Retinal pigment epithelial cell (primary cell): ENCODE results near the gene FAM193A.
"Not testable (repeated sequence)": the region's sequence is repeated elsewhere in the genome, so short reads cannot be mapped to it uniquely, and the experiment has no call there.

Experiments
- DNase-seq: peaks from one replicate; pipeline ENCODE4 v3.0.0-alpha.2; 2010; ENCODE audit warnings: low read depth
- H3K4me3 ChIP-seq: 2 replicates; pipeline ENCODE4 v1.5.1; 2011; ENCODE audit warnings: mild to moderate bottlenecking, low read length, control low read depth, moderate library complexity
- CTCF ChIP-seq: conservative IDR thresholded peaks from 2 replicates; pipeline ENCODE4 v1.5.1; 2011; ENCODE audit warnings: low read depth, low read length, control low read depth, inconsistent platforms

The FAM193A gene

GRCh38 chr4:2666722-2667247 lies 130.3 kb downstream of the FAM193A start:
- no peak overlapping the region for H3K4me3 ChIP-seq
- no peak for DNase-seq
- TF ChIP-seq CTCF: no peak

GRCh38 chr4:2667428-2667827 lies 131.0 kb downstream of the FAM193A start:
- TF ChIP-seq CTCF: no peak
- no peak for DNase-seq
- H3K4me3 ChIP-seq: no peak overlapping the region

DNA sequence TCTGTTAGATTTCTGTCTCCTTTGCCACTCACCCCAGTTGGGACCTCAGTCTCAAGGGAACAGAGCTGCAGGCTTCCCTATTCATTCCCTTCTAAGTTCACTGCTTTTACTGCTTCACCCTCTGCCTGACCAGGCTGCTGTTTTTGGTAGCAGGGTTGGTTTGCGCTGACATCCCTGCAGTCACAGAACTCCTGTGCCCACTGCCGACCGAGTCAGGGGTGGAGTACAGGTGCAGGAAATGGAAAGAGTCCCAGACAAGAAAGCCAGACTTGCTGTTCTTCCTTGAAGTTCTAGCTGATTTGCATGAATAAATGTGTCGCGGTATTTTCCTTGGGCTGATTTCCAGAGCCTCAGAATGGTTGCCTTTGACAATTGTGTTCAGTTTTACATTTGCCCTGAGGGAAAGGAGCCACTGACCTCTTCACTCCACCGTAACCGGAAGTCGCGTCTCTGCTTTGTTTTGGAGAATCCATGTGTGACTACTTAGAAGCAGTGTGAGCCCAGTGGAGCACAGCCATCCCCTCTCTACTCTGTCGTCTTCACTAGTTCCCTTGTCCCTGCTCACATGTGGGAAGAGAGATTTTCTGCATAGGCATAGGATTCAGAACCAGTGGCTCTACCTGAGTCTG lies 134.9 kb downstream of the FAM193A start:
- no peak for DNase-seq
- H3K4me3 ChIP-seq: no peak overlapping the region
- TF ChIP-seq CTCF: no peak

DNA sequence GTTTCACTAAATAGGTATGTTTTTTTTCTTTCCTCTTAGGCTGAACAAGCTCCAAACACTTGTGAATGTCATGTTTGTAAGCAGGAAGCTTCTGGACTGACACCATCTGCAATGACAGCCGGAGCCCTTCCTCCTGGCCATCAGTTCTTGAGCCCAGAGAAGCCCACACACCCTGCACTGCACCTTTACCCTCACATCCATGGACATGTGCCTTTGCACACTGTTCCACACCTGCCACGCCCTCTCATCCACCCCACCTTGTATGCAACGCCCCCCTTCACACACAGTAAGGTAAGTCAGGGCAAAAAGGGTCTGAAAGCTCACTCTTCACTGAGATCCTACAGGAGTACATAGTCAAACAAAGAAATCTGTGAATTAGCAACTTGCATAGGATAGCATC lies 135.6 kb downstream of the FAM193A start:
- DNase-seq: no peak
- no peak overlapping the region for H3K4me3 ChIP-seq
- TF ChIP-seq CTCF: no peak

DNA sequence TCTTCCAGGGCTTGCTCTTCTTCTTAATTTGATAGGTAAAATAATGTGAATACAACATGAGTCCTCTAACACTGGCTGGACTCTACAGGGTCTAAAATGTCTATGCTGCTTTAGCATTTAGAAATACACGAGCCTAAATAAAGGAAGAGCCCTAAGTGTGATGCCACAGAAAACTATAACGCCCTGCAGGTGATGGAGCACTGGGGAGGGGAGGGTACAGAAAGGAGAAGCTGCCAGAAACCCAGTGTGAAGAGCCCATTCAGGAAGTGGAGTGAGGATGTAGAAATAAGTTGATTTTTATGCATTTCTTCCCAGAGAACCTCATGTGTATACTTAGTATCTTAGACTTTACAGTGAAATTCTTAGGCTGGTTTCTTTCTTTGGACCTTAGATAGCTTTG lies 136.3 kb downstream of the FAM193A start:
- H3K4me3 ChIP-seq: no peak overlapping the region
- DNase-seq: no peak
- TF ChIP-seq CTCF: no peak

DNA sequence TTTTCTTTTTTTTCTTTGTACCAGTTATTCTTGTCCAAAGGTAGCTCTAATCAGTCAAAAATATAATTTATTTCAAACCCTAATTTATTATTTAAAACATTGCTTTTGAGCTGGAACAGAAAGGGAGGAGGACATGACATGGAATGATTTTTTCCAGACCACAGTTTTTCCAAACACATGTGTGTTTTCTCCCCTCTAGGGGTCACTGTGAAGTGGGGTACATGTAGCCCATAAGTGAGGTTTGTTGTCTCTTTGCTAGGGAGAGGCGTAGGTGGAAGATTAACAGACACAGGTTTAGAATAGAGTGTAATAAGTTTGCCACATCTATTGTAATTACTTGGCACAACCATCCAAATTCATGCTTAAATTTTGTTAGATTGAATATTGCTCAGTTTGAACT lies 136.7 kb downstream of the FAM193A start:
- no peak for DNase-seq

GRCh38 chr4:2679762-2680161 lies 143.3 kb downstream of the FAM193A start:
- not testable (repeated sequence) for H3K4me3 ChIP-seq

More for the DNA sequence above, 136.7 kb downstream of the FAM193A start:
- no peak overlapping the region for H3K4me3 ChIP-seq
- peak; percentile 63 for TF ChIP-seq CTCF

More at GRCh38 chr4:2679762-2680161, 143.3 kb downstream of the FAM193A start:
- DNase-seq: not testable (repeated sequence)
